ENCODE data around the gene SLC44A3. TPM values are rescaled to one million over a fixed set of nuclear protein-coding genes. Genes with fewer than 3 reads are reported as not detected.

Gene SLC44A3
- polyA plus RNA-seq, 10 donors: 1.6 to 5.1 (median 3.1) TPM

DNA sequence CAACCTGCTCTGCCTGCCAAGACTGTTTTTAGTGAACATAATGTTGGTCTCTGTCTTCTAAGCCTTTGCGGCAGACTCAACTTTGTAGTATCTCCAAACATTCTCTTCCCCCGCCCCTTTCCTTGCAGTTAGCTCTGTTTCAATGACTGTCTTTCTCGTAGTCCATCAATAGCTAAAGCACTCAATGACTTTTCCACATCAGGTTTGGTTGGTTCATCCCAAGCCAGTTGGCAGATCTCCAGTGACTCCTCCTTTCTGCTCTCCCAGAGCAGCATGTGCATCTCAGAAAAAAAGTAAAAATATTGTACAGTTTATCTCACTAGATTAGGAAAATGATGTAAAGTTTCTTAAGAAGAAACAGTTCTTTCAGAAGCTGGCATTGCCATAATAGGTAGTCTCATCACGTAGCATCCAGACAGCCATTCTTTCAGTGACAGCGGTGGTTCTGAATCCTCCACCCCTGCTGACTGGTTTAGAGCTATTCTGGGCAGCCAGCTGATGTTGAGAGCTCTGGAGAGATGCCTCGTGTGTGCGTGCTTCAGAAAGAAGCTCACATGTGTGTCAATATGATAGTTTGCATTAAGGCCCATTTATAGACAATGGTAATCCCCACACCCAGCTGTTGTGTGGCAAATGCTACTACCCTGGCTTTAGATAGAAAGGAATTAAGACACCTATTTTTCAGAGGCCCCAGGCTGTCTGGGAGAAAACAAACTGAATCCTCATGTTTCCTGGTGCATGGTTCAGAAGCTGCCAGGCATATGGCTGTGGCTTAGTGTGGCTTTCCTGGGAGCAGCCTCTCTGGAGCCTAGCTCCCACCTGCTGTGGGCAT, 53.6 kb downstream of the SLC44A3 start:
- peak; percentile 74 to 89 (median 85) for DNase-seq

DNA sequence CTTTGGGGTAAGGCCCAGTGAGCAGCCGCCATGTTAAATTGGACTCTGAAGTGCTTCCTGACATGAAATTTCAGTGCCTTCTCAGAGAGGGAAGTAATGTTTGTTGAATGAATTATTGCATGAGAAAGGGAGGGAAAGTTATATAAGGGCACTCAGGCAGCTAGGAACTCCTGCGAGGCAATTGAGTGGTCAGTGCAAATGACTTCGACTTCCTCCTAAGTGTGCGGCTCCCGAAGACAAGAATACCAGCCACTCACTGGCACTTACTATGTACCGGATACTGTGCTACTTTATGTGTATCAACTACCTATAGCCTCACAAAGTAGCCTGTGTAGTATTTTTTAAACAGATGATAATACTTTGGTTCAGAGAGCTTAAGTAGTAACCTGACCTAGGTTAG, 54.3 kb downstream of the SLC44A3 start:
- DNase-seq: no peak

DNA sequence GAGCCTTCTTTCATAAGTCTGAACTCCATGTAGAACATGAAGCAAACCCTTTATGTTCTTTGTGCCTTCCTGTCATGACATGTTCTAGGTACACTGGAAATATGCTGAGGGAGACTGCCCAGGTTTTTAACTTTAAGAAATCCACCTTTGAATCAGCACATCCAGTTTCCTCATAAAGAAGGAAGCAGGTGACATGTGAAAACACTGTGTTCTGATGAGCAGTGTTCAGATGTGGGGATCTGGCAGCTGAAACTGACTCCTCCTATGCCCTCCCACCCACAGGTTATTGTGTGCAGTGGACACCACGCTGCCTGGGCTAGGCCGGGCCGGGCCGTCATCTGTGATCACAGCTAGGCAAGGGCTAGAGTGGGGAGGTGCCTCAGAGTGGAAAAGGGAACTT, 55.6 kb downstream of the SLC44A3 start:
- DNase-seq: no peak

DNA sequence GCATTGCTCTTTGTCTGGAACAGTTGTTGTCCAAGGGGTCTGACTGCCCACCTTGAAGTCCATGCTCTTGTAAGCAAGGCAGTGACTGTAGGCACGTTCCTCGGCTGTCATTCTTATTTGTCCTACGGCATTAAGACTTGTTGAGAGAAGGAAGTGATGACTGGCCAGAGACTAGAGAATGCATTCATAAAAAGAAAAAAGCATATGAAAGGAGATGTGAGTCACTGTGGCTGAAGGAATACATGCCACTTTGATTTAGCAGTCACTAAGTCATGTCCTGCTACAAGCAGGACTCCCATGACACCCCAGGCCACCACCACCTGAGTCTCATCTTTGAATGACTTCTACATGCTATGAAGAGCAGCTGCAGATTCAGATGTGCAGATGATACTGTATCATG, 56.2 kb downstream of the SLC44A3 start:
- DNase-seq: no peak

DNA sequence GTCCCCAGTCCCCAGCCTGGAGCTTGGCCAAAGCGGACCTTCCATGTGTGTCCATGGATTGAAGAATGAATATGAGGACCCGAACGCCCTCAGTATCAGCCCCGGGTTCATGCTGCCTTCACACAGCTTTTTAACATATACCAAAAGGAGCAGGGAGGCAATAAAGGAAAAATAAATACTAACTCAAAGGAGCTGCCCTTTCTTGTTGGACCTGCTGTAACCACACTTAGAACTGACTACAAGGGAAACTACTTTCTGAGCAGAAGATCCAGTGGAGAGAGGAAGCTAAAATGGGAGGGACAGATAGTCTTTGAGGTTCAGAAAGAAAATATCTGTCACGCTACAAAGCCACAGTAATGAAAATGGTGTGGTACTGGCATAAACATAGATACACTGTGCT, 58.2 kb downstream of the SLC44A3 start:
- no peak for DNase-seq

DNA sequence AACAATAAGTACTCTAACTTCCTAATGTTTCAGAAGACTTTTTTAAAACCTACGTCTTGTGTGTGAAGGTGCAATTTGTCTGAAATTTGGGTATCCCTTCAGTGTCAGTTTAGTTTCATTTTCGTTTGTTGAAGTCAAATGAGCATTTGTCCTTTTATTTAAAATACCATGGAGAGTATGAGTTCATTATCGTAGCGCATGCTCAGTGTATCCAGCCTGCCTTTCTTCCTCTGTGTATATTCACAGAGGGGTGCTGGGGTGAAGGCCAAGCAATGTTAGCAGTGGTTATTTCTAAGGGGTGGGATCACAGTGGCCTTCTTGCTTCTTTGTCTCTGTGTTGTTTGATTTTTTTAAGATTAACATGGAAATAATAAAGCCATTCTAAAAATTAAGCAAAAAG, 63.5 kb downstream of the SLC44A3 start:
- peak; percentile 49 to 84 (median 56) for DNase-seq

DNA sequence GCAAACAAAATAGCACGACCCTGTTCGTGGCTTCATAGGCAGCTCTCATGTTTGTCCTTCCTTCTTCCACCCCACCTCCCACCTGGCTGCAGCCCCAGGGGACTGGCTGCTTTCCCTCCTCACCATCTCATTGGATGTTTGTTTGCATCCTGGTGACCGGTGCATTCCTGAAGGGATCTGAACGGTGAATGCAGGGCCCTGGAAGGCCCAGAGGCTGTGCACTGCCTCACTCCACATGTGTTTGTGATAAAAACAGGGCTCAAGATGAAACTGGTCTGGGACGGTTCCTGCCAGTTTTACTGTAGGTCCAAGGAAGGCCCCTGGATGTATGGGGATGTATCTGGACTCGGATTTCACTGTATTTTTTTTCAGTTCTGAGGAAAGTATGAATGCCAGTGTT, 63.9 kb downstream of the SLC44A3 start:
- DNase-seq: peak; percentile 74 to 92 (median 81)

DNA sequence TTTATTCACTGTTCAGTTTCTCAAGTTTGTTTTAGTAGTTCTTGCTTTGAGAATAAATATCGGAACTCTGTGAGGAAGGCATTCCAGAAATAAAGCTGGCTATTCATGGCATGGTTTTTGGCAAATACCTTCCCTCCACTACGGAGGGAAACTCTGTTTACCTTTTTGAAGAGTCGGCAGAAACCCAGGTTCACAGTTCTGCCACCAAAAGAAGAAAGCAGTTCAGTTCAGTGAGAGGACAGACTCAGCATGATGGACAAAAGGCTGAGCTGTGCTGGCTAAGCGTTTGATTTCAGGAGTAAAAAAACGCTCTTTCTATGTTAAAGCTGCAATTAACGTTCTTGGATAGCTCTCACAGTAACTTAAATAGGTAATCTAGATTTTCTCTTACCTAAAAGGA, 64.3 kb downstream of the SLC44A3 start:
- no peak for DNase-seq

DNA sequence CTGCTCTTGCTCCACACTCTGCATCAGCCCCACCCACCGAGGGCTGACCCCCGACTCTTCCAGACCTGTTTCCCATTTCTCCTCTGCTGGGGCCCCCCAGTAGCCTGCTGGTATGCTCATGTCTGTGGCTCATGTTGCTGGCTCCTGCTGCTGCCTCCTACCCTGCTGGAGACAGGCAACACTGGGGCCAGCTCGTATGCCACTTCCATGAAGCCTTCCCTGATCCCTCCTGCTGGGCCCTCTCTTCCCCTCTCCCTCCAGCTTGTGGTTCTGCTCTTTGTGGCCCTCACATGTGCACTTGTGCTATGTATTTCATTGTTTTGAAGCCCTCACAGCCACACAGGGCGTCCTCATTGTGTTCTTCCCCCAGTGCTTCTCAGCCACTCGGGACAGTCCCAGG, 66.2 kb downstream of the SLC44A3 start:
- no peak for DNase-seq

DNA sequence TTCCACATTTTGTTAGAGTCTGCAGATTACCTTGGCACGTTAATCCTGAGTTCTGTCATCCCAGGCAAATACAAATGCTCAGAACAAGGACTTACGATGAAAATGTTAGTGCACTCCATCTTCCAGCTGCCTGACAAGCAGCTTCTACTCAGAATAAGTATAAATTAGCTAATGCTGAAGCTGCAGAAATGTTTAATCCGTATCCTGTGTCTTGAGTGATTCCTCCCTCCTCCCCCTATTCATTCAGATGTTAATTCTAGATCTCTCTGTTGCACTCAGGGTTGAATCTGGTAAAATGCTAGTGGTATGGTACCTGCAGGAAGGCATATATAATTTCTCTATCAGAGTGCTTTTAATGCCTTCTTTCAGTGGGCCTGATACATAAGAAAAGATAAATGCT, 66.9 kb downstream of the SLC44A3 start:
- no peak for DNase-seq

DNA sequence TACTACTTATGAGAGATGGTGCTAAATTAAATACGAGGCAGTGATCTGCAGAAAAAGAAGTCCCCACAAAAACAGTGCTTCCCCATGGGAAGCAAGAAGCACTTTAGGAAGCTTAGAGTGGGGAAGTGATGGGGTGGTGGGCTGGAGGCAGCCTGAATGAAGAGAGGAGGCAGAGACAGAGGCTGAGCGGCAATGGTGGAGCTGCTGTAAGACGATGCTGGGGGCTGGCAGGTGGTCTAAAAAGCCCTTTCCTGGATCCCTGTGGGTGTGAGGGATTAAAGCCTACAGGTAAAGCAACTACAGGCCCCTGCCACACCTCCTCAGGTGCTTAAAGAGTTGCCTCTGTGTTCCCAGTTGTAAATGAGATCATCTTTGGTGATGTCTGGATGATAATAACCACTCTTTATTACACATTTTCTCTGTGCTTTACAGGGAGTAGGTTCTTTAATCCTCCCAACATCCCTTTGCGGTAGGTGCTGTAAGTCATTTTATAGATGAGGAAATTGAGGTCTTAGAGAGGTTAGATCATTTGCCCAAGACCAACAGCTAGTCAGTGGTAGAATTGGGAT, 67.5 kb downstream of the SLC44A3 start:
- no peak for DNase-seq

DNA sequence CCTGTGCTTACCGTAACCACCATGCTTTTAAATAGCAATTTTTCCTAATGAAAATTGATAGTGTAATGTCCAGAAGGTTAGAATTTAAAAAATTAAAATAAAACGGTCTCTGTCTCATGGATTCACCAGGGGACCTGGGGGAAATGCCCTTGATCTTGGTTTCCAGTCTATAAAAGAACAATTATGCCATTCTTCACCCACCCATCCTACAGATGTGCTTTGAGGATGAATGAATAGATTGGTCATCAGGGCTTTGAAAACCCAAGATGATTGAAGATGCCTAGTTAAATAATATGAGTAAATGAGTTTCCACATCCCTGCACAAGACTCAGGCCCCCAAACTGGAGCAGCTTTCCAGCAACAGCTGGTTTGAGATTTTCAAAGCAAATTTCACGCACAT, 68.0 kb downstream of the SLC44A3 start:
- DNase-seq: no peak

DNA sequence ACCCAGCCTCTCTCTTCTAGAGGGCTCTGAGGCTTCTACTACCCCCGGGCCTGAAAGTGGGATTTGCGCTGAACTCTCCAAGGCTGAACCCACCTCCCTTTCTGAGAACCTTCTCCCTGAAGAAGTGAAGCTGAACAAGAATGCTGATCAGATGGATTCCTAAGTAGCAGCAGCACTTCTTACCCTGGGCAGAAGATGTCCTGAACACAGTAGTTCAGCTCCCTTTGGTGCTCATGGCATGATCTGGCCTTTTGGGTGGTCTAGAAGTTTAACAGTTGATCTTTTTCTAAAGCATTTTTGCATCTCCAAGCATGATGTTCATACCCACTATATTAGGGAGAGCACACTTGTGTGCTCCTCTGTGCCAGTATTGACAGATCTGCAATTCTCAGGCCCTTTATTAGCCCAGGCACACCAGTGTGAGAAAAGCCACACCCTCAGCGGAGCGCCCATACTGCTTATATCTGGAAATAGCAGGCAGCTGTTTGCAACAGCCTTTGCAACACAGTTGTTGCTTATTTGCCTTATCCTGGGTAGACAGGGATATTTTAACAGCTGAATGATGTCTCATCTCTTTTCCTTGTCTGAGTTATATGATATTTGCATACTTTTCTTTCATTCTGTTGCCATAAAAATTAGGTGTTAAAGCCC, 72.6 kb downstream of the SLC44A3 start:
- peak; percentile 26 to 58 (median 52) for DNase-seq

DNA sequence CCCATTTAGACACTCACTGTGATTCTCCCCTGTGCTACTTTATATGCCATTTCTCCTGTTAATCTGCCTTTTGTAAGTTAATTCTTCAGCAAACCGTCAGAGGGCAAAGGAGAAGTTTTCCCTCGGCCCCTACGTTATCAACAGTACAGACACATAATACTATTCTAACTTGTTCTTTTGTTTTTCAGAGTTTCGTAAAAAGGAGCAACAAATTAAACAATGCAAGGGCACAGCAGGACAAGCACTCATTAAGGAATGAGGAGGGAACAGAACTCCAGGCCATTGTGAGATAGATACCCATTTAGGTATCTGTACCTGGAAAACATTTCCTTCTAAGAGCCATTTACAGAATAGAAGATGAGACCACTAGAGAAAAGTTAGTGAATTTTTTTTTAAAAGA, 74.5 kb downstream of the SLC44A3 start:
- DNase-seq: no peak

DNA sequence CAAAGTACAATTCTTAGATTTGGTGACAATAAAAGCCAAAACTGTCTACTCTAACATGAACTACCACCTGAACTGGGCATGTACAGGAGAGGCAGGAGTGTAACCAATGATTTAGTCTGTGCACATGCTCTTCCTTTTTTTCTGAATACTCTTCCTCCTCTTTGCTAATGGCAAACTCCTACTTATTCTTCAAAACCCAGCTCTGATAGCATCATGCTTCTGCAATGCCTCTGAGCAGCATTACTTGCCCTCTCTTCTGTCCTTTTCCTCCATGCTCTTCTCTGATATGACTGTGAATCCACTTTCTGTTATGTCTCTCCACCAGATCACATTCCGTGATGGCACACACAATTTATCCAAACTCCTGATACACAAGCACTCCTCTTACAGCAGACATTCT, 75.4 kb downstream of the SLC44A3 start:
- DNase-seq: no peak

DNA sequence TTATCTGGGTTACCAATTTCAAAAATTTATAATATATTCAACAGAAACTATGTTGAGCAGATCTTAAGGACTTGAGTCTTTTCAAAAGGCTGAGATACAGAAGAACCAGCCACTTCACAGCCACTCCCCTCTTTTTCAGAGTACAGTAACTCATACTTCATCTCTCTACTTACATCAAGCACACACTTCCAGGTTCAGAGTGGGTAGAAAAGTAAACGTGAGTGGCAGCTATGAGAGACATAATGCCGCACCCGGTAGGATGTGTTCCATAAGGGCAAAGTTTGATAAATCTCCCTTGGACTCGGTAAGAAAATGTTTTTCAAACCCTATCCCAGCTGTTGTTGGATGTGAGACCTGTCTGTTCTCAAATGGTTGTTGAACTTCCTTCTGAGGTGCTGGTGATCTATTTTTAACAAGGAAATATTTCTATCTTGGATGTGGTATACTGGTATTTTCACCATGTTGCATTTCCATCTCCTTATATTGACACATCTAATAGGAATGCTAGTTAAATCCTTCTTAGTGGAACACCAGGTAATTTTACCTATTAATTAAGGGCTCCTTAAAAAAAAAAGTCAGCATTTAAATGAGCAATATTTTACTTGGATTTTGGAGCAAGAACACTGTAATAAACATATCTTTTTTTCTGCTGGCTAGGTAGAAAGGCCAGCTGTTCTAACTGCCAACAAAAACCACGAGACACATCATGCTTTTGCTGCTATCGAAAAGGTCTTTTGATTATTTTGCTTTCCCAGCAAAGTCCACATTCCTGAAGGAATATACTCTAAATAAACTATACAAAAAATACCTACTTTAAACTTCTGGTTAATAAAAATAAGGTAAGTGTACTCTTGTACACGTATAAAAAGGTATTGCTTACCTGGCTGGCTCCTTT, 78.6 kb downstream of the SLC44A3 start:
- no peak for DNase-seq

DNA sequence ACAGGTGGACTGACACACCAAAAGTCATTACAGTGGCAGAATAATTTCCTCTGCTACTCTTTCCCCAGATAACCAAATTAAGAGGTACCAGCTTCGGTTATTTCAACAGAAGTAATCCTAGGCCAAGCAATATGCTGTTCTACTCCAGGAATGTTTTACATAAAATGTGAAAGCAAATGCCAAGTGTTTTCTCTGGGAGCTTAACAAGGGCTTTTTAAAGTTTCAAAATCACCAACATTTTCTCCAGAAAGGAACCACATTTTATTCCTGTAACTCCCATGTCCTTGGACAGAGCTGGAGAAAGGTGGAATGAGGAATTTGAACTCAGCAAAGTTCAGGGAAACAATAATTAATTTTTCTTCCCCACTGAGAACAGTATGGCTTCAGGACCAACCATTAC, 79.6 kb downstream of the SLC44A3 start:
- no peak for DNase-seq

DNA sequence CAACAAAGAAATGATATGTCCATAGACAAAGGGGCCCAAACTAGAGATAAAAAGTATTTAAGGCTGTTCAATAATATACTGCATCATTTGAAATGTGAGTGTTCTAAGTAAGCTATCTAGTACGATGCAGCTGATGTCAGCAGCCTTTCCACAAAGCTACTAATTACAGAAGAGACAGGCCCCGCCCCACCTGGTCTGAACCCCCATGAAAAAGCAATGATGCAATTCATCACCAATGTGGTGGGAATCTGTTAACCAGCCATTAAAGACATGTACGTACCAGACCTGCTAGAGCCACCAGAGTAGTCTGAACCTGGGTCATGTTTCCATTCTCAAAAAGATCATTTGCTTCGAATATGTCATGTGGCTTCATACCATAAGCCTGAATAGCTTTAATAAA, 81.7 kb downstream of the SLC44A3 start:
- DNase-seq: no peak

DNA sequence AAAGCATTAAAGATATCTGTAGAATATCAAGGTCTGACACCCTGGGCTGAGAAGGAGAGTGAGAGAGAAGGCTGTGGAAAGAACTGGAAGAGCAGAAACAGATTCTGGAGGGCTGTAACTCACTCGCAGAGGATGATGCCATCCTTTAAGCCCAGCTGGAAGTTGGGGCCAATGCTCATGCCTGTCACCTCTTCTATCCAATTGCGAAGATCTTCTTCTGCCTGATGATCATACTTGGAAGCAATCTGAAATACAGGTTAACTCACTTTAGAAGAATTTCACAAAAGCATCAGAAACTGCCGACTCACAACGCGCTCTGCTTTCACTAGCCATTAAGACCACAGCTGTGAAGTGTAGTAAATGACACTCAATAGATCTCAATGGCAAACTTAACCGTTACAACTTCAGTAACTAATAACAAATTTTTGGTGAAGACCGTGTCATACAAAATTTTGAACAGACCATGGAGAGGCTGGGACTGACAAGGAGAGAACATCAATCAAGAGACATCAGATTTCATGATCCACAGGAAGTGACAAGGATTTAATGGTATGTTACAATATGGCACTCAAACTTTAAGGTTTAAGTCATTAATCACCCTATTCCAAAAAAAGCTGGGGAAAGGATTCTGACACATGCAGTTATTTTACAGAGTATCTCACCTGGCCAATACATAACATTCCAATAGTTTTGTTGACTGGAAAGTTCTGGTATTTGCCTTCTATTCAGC, 83.3 kb downstream of the SLC44A3 start:
- no peak for DNase-seq

DNA sequence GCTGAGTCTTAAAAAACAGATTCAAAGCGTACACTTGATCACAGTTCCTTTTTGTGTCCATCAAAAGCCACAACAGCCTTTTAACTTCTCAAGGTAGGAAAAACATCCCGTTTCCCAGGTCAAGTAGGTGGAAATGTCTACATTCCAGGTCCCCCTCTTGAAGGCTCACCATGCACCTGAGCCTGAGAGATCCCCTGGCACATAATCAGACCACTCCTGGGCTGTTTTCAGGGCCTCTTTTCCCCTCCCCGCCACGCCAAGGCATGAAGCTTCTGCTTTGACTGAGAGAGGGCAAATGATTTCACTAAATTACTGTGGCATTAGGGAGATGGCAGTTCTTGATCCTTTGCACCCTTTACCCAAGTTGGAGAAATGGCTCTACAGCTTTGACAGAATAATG, 85.0 kb downstream of the SLC44A3 start:
- DNase-seq: no peak

DNA sequence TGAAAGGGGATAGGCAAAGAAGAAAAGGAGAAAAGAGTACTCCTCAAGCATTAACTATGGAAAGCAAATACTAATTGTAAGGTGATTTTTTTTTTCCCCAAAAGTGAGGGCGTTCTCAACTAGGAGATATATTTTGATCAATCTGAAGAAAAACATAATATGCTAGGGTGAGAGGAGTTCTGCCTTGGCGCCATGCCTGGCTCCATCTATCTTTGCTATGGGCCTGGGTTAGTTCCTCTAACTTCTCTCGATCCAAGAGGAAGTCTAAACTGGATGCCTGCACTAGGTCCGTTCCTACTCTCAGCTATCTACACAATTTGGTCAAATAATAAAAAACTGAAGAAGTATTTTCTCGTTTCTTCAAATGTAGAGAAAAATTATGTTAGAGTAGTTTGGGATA, 86.2 kb downstream of the SLC44A3 start:
- no peak for DNase-seq
